GM12874 (cell line): ENCODE data around the gene NACC2.

Experiments
- TF ChIP-seq, protein P1 (sequence below): IDR thresholded peaks from 2 replicates; pipeline ENCODE4 v1.5.1; 2011; ENCODE audit warnings: low read depth, mild to moderate bottlenecking, control low read depth, low read length, moderate library complexity; ENCODE audit not compliant: insufficient read depth

NACC2 gene

DNA sequence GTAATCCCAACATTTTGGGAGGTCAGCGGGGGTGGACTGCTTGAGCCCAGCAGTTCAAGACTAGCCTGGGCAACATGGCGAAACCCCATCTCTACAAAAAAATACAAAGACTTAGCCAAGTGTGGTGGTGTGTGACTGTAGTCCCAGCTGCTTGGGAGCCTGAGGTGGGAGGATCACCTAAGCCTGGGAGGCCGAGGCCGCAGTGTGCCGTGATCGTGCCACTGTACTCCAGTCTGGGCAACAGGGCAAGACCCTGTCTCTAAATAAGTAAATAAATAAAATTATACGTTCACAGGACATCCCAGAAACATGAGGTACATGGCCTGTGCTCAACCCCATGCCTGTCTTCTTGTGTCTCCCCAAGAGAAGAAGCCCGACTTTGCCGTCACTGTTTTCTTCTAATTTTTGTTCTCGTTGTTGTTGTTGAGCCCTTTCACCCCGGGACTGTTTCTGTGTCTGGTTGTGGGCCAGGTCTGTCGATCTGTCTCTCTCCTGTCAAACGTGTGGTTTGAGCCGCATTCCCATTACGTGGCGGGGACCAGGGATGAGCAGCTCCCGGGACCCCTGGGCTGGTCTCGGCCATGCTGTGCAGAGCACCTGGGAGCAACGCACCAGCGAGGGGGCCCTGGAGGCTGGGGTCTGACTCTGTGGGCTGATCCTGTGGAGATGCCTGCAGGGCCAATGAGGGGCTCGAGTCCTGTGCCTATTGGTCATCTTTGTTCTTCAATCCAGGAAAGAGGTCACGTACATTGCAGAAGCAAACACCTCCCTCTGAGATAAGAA, 32.2 kb downstream of the NACC2 start:
- TF ChIP-seq, protein P1, sequence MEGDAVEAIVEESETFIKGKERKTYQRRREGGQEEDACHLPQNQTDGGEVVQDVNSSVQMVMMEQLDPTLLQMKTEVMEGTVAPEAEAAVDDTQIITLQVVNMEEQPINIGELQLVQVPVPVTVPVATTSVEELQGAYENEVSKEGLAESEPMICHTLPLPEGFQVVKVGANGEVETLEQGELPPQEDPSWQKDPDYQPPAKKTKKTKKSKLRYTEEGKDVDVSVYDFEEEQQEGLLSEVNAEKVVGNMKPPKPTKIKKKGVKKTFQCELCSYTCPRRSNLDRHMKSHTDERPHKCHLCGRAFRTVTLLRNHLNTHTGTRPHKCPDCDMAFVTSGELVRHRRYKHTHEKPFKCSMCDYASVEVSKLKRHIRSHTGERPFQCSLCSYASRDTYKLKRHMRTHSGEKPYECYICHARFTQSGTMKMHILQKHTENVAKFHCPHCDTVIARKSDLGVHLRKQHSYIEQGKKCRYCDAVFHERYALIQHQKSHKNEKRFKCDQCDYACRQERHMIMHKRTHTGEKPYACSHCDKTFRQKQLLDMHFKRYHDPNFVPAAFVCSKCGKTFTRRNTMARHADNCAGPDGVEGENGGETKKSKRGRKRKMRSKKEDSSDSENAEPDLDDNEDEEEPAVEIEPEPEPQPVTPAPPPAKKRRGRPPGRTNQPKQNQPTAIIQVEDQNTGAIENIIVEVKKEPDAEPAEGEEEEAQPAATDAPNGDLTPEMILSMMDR, result no peak

DNA sequence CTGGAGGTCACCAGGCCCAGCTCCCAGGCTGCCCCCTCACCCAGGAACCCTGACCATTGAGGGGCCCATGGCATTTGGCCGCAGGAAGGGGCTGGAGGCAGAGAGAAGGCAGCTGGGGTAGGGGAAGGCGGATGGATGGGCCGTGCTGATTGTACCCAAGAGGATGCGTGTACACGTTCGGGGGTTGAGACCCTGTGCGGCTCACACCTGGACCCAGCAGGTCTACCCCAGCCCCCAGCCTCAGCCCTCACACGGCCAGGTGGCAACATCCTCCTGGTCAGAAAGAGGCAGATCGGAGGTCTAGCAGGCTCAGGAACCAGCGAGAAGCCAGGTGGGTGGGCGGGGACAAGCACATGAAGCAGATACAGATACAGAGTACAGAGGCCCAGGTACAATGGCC, 33.7 kb downstream of the NACC2 start:
- TF ChIP-seq, protein P1, result no peak

DNA sequence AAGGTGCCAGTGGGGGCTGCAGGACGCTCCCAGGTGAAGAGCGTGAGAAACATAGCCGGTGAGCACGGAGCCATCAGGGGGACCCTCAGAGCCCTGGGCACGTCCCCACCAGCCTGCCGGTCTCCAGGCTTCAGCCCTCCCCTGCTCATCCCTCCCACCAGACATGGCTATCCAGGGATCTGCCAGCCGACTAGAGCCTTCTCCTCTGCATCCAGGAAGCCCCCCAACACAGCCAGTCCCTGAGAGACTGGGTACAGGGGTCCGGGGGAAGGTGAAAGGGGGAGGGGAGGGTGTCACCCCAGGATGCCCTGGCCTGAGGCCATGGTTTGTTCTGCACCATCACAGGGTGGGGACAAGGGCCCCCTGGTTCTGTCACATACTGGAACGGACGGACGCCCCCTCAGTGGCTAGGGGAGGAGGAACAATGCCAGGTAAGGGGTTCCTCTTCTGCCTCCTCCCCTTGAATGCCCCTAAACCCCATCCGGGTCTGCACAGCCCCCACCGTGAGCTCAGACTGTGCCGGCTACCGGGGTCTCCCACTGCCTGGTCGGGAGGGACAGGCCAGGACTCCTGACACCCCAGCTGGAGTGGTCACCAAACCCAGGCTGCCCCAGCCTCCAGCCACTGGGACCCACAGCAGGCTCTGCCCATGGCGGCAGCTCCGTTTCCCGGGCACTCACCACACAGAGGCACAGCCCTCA, 34.3 kb downstream of the NACC2 start:
- TF ChIP-seq, protein P1, result no peak

DNA sequence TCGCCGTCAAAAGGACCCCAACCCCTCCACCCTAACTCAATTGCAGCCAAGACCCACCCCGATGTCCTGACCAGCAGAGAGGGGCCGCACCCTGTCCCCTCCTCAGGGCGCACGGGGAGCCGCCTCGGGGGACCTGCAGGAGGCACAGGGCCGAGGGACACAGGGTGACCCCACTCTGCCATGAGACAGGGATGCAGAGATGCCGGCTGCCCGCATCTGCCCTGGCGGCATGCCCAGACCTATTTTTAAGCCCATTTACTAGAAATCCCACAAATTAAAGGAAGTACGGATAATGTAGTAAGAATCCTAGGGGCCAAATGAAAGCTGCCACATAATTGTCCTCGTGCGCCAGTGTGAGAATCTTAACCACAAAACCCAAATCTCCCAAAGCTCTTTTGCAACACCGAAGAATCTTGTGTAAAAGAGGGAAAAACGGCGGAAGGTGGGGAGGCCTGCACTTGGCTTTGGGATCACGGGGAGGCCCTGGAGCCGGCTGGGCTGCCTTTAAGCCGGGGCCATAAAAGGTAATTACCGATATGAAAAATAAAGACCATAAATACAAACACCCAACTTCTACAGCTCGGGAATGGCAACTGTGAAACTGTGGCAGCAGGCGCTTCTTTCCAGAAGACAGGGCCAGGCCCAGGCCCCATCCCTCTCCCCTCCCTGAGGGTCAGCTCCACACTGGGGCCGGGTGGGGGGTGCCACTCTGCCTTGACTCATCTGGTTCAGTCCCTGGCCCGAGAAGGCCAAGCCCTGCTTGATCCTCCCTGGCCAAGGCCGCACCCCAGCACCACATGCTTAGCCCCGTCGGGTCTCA, 35.0 kb downstream of the NACC2 start:
- TF ChIP-seq, protein P1, result no peak

DNA sequence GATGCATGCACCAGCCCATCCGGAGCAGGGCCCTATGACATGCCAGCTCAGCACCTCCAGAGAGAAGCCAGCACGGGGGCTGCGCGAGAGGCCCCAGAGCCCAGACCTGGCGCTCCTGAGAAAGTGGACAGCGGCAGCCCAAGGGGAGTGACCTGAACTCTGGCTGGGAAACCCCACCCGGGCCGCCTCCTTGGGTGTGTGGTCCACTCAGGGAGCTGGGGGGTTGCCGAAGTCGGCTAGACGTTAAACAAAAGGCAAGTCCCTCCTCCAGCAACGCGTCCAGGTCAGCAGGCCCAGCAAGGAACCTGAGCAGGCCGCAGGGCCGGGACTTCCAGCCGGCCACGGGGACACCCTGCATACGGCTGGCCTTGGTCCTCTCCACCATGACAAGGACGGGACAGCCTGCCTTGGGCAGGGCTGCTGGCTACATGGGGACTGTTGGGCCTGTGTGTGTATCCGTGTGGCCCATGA, 35.7 kb downstream of the NACC2 start:
- TF ChIP-seq, protein P1, result no peak

DNA sequence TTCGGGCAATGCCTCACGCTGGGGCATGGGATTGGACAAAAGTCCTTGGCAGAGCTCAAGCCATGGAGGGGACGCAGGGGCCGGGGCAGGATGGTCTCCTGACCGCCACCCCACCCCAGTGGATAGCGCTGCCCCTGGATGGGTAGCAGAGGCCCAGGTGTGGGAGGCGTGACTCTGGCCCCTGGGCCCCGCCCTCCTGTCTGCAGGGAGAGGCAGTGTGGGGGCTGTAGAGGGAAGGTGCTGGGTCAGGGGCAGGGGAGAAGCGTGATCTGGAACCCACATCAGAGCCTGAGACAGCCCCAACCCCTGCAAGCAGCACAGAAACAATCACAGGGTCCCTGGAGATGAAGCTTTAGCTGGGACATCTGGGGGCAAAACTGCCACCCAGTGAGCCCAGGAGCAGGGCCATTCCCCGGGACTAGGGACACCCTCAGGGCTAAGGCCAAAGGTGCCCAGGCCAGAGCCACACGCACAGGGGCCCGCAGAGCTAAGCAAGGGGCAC, 36.2 kb downstream of the NACC2 start:
- TF ChIP-seq, protein P1, result no peak

DNA sequence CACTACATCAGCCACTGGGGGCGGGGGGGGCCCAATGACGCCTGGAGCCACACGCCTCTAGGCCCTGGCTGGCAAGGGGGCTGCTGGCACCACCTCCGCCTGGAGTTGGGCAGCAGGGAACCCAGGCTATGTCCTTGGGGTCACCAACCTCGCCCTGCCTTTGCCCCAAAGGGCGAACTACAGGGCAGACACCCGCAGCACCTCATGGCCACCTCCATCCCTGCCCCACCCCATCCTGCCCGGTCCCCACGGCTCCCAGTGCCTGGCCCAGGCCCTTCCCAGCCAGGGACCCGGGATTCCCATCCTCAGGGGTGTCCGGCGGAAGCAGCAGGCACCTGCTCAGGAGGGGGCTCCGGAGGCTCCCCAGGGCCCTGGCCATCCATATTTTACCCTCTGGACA, 37.0 kb downstream of the NACC2 start:
- TF ChIP-seq, protein P1, result no peak
